ENCODE data around the gene EPB41L2.

GRCh38 chr6:131063764-131064272 lies 773 bp upstream of the EPB41L2 start:
- TF ChIP-seq POLR2A (IDR thresholded peaks at IDR 0.05) = no peak
- TF ChIP-seq, protein P1, sequence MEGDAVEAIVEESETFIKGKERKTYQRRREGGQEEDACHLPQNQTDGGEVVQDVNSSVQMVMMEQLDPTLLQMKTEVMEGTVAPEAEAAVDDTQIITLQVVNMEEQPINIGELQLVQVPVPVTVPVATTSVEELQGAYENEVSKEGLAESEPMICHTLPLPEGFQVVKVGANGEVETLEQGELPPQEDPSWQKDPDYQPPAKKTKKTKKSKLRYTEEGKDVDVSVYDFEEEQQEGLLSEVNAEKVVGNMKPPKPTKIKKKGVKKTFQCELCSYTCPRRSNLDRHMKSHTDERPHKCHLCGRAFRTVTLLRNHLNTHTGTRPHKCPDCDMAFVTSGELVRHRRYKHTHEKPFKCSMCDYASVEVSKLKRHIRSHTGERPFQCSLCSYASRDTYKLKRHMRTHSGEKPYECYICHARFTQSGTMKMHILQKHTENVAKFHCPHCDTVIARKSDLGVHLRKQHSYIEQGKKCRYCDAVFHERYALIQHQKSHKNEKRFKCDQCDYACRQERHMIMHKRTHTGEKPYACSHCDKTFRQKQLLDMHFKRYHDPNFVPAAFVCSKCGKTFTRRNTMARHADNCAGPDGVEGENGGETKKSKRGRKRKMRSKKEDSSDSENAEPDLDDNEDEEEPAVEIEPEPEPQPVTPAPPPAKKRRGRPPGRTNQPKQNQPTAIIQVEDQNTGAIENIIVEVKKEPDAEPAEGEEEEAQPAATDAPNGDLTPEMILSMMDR (IDR thresholded peaks at IDR 0.05) = no peak
